GM12801 (cell line): Measurements from ENCODE around the gene SIGLEC11.
"Not testable (repeated sequence)": the region's sequence is repeated elsewhere in the genome, so short reads cannot be mapped to it uniquely, and the experiment has no call there.

Source experiments
- CTCF ChIP-seq: IDR thresholded peaks from one replicate; pipeline ENCODE4 v1.5.1; 2011; ENCODE audit warnings: control low read depth; ENCODE audit not compliant: insufficient read length; ENCODE audit errors: extremely low read depth

The SIGLEC11 gene

GRCh38 chr19:49960980-49961379 is at the start of gene SIGLEC11:
Gene SIGLEC11 (minus strand): TSS chr19:49961172. CDS start chr19:49961081, 91 bp downstream.
- TF ChIP-seq CTCF = not testable (repeated sequence)

- TF ChIP-seq CTCF = no peak
These were observed 47.6 kb upstream of the SIGLEC11 start for GRCh38 chr19:50008532-50008931.

- no peak for TF ChIP-seq CTCF
These were observed 47.0 kb upstream of the SIGLEC11 start for GRCh38 chr19:50007947-50008346.

GRCh38 chr19:50007170-50007569 is 46.2 kb upstream of the SIGLEC11 start:
- no peak for TF ChIP-seq CTCF

- TF ChIP-seq CTCF = no peak
These were observed 44.5 kb upstream of the SIGLEC11 start for GRCh38 chr19:50005428-50005827.

GRCh38 chr19:50003810-50004419 is 42.9 kb upstream of the SIGLEC11 start:
- no peak for TF ChIP-seq CTCF

GRCh38 chr19:50003254-50003788 is 42.3 kb upstream of the SIGLEC11 start:
- TF ChIP-seq CTCF = no peak
